ENCODE results near the gene PYHIN1.

PYHIN1 gene

DNA sequence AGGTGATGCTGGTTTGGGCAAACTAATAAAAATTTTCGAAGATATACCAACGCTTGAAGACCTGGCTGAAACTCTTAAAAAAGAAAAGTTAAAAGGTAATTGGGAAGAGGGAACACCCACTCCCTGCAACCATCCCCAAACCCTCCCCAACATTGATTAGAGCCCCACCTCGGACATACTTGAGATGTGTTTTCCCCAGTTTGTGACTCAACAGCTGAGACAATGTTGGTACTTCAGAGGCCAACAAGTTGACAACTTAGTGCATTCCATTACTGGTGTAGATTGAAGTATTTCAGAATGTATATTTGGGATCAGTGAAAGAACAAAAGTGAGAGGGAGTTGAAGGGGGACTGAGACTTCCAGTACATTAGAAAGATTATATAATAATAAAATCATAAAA lies 83.5 kb downstream of the PYHIN1 start:
- peak; percentile 17 to 22 for ATAC-seq

DNA sequence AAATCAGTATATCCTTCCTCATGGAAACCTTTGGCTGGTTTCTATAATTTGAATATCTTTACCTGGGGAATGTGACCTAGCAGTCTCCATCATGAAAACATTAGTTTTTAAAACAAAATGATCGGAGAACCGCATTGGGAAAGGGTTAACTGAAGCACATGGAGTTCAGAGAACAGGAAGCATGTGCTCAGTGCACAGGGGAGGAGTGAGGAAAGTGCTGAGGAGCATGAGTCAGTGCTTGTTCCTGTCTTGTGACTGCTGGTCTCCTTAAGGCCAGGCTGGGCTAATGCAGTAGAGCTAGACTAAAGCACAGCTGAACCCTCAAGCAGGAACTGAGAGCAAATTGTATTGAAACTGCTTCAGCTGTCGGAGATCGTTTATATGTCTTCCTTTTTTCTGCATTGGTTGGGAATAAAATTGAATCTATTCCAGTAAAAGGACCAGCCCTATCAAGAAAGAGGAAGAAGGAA lies 84.1 kb downstream of the PYHIN1 start:
- peak; percentile 96 to 97 for ATAC-seq

DNA sequence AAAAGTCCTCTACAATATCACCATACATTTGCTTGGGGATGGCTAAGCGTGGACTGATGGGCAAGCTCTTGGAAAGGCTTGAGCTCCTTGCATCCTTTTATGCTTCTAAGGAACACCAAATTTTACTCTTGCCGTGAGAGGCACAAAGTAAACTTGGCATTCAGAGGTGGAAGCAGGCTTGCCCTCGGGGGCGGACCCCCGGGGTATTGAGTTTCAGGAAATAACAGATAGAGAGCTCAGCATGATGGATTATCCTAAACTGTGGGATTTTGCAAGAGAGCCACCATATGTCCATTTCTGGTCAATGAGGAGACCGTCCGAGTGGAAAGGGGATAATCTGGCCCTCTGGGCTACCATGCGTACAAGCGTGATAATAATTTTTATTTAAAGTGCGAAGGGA lies 92.4 kb downstream of the PYHIN1 start:
- ATAC-seq, result no peak

DNA sequence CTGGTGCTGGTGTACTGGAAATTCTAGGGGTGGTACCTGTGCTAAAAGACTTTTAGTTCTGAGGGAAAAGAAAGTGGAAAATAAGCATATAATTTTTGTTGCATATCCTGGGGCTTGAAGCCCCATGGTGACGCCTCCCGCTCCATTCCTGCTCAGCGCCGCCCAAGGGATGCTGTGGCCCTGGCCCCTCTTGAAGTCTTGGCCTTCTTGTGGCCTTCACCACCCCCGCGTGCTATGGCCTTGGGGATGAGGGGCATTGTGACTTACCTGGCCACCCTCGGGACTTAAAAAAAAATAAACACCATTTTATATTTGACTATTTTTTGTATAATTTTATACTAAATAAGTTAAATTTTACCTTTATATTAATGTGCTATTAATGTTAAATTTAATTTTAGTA lies 93.7 kb downstream of the PYHIN1 start:
- no peak for ATAC-seq
